NK-92 treated with Interleukin-12 subunit alpha and Interleukin-12 subunit beta, amount 100 ng/mL, for 24 hours (cell line): ENCODE data around the gene CCDC97.
"Not testable (repeated sequence)": the region's sequence is repeated elsewhere in the genome, so short reads cannot be mapped to it uniquely, and the experiment has no call there.

Source experiments
- DNase-seq: peaks from one replicate; lab custom pipeline; 2025; lab: John Stamatoyannopoulos, UW

CCDC97 gene

GRCh38 chr19:41310033-41310831 is at the start of gene CCDC97:
TSS of gene CCDC97 (plus strand) at chr19:41310172. CDS start at chr19:41310311, 139 bp downstream.
- DNase-seq, result peak; percentile 79

- no peak for DNase-seq
Measured at GRCh38 chr19:41261474-41262190, 48.3 kb upstream of the CCDC97 start.

GRCh38 chr19:41263042-41263849 is 46.7 kb upstream of the CCDC97 start:
- peak; percentile 60 for DNase-seq

- peak; percentile 99 for DNase-seq
Measured at GRCh38 chr19:41263850-41264580, 46.0 kb upstream of the CCDC97 start, which contains the start of gene HNRNPUL1. TSS of gene HNRNPUL1 (plus strand) at chr19:41264372. CDS start at chr19:41264504, 132 bp downstream.

GRCh38 chr19:41264581-41265394 is 45.2 kb upstream of the CCDC97 start:
- peak; percentile 50 for DNase-seq

- DNase-seq, result no peak
Measured at GRCh38 chr19:41265395-41266153, 44.4 kb upstream of the CCDC97 start.

- no peak for DNase-seq
Measured at GRCh38 chr19:41269055-41269454, 40.9 kb upstream of the CCDC97 start.

GRCh38 chr19:41269571-41269970 is 40.4 kb upstream of the CCDC97 start:
- DNase-seq, result no peak

- no peak for DNase-seq
Measured at GRCh38 chr19:41273076-41273475, 36.9 kb upstream of the CCDC97 start.

GRCh38 chr19:41274802-41275201 is 35.2 kb upstream of the CCDC97 start:
- no peak for DNase-seq

GRCh38 chr19:41276231-41276630 is 33.7 kb upstream of the CCDC97 start:
- DNase-seq, result no peak

- no peak for DNase-seq
Measured at GRCh38 chr19:41278478-41278877, 31.5 kb upstream of the CCDC97 start.

GRCh38 chr19:41288673-41289530 is 21.1 kb upstream of the CCDC97 start:
- no peak for DNase-seq

GRCh38 chr19:41289814-41290213 is 20.2 kb upstream of the CCDC97 start:
- DNase-seq, result not testable (repeated sequence)

- no peak for DNase-seq
Measured at GRCh38 chr19:41294393-41294792, 15.6 kb upstream of the CCDC97 start.

- no peak for DNase-seq
Measured at GRCh38 chr19:41295499-41295898, 14.5 kb upstream of the CCDC97 start.

GRCh38 chr19:41296433-41296871 is 13.5 kb upstream of the CCDC97 start:
- DNase-seq, result no peak

- DNase-seq, result no peak
Measured at GRCh38 chr19:41297628-41298347, 12.2 kb upstream of the CCDC97 start.
